C4-2B (cell line): ENCODE results near the gene FYCO1.

Experiments used
- CTCF ChIP-seq: fragments of 450-650 bp; conservative IDR thresholded peaks from 2 replicates; pipeline ENCODE4 v1.5.1; 2017; ENCODE audit warnings: mild to moderate bottlenecking
- ZFX ChIP-seq: fragments of 450-650 bp; IDR thresholded peaks from 2 replicates; pipeline ENCODE4 v1.6.1; 2017

DNA sequence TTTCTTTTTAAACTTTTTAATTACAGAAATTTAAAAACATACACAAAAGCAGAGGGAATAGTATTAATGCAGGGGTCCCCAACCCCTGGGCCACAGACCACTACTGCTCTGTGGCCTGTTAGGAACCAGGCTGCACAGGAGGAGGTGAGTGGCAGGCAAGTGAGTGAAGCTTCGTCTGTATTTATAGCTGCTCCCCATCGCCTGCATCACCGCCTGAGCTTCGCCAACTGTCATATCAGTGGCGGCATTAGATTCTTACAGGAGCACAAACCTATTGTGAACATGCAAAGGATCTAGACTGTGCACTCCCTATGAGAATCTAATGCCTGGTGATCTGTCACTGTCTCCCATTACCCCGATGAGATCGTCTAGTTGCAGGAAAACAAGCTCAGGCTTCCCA lies 86.9 kb downstream of the FYCO1 start:
- TF ChIP-seq CTCF (no peak), ZFX (no peak)
